ENCODE data around the gene NSG1.

DNA sequence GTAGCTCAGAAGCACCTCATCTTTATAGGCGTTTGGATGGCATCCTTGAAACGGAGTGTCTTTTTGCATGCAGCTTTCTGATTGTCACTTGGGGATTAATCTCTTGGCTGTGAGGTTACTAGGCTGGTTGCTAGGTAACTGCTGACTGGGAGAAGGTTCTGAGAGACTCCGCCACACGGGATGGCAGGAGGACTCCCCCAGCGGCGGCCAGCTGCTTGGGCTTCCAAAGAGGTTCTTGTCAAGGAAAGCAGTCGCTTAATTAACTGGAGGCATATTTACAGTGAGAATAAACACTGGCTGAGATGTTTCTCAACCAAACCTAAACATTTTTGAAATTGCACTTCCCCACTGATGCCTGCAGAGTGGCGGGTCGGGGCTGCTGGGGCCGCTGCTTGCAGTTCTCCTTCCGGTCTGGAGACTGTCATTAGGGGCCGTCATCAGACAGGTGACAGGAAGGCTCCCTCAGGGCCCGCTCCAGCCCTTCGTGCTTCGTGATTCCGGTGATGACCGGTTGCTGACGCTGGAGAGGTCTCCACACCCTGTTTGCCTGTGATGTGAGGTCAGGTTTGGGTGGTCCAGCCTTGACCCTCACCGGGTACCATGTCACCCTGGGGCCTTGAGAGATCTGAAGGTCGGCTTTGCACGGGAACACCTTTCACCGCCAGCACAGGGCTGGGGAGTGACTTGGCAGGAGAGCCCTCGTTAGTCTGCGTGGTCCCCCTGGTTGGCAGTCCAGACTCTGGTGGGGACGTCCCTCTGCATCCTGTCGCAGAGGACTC, 9.1 kb downstream of the NSG1 start:
- TF ChIP-seq GATA2 (IDR thresholded peaks at IDR 0.05; ENCODE audit: low read depth, low read length) (no peak), GATA3 (IDR thresholded peaks at IDR 0.05; ENCODE audit: low read depth, low read length) (no peak)

Measured in SH-SY5Y (cell line).